GM23338 (cell line): Measurements from ENCODE around the gene TTC9C. TPM values are rescaled to one million over a fixed set of nuclear protein-coding genes. Genes with fewer than 3 reads are reported as not detected.
"Not testable (repeated sequence)": the region's sequence is repeated elsewhere in the genome, so short reads cannot be mapped to it uniquely, and the experiment has no call there.

ENCODE experiments used
- ATAC-seq: fragments of 200-7000 bp; cut with Tn5 transposase; 3 replicates; pipeline ENCODE4 v1.9.1; 2020
- DNase-seq: peaks from one replicate; pipeline ENCODE4 v3.0.0-alpha.2; 2015; ENCODE audit warnings: low spot score
- H2AFZ ChIP-seq: fragments of 200-600 bp; sonication (generic); 2 replicates; pipeline ENCODE4 v1.8.0; 2016; ENCODE audit warnings: antibody characterized with exemption, mild to moderate bottlenecking, moderate library complexity
- H3F3A ChIP-seq: fragments of 200-600 bp; sonication (generic); replicated peaks from 2 replicates; pipeline ENCODE4 v1.8.0; 2017; ENCODE audit warnings: antibody characterized with exemption, mixed run types, low read depth
- H3K27ac ChIP-seq: fragments of 200-600 bp; sonication (generic); 2 replicates; pipeline ENCODE4 v1.6.1; 2016; ENCODE audit warnings: low read depth
- H3K27me3 ChIP-seq: fragments of 200-600 bp; sonication (generic); 2 replicates; pipeline ENCODE4 v1.8.0; 2016; ENCODE audit warnings: mild to moderate bottlenecking, mixed run types, moderate library complexity; ENCODE audit not compliant: insufficient read depth
- H3K36me3 ChIP-seq: fragments of 200-600 bp; sonication (generic); 2 replicates; pipeline ENCODE4 v1.8.0; 2016; ENCODE audit warnings: mild to moderate bottlenecking; ENCODE audit not compliant: insufficient read depth
- H3K4me1 ChIP-seq: fragments of 200-600 bp; sonication (generic); 2 replicates; pipeline ENCODE4 v1.8.0; 2016; ENCODE audit warnings: mild to moderate bottlenecking, moderate library complexity; ENCODE audit not compliant: insufficient read depth
- H3K4me2 ChIP-seq: fragments of 200-600 bp; sonication (generic); 2 replicates; pipeline ENCODE4 v1.7.1; 2017; ENCODE audit warnings: mixed run types
- H3K4me3 ChIP-seq: fragments of 200-600 bp; sonication (generic); 2 replicates; pipeline ENCODE4 v1.6.1; 2016; ENCODE audit warnings: mixed run types
- H3K79me2 ChIP-seq: fragments of 200-600 bp; sonication (generic); replicated peaks from 2 replicates; pipeline ENCODE4 v1.8.0; 2017; ENCODE audit warnings: mild to moderate bottlenecking; ENCODE audit not compliant: insufficient read depth
- H3K9me2 ChIP-seq: fragments of 200-600 bp; sonication (generic); 2 replicates; pipeline ENCODE4 v1.8.0; 2017; ENCODE audit not compliant: insufficient read depth
- H4K20me1 ChIP-seq: fragments of 200-600 bp; sonication (generic); replicated peaks from 2 replicates; pipeline ENCODE4 v1.8.0; 2017; ENCODE audit warnings: mild to moderate bottlenecking; ENCODE audit not compliant: insufficient read depth
- H3K27ac Mint-ChIP-seq: 2 replicates; pipeline ENCODE4 v1.8.0; 2020; ENCODE audit warnings: inconsistent platforms, mild to moderate bottlenecking, moderate library complexity, mixed read lengths
- H3K27me3 Mint-ChIP-seq: 3 replicates; pipeline ENCODE4 v1.8.0; 2022; ENCODE audit warnings: low read depth, mild to moderate bottlenecking, moderate library complexity, mixed read lengths, inconsistent platforms; ENCODE audit not compliant: insufficient read depth, poor library complexity
- H3K36me3 Mint-ChIP-seq: 3 replicates; pipeline ENCODE4 v1.8.0; 2021; ENCODE audit warnings: low read depth, mild to moderate bottlenecking, inconsistent platforms, moderate library complexity, mixed read lengths
- H3K4me1 Mint-ChIP-seq: 3 replicates; pipeline ENCODE4 v1.8.0; 2020; ENCODE audit warnings: mild to moderate bottlenecking, inconsistent platforms, mixed read lengths
- H3K4me3 Mint-ChIP-seq: 3 replicates; pipeline ENCODE4 v1.8.0; 2021; ENCODE audit warnings: moderate library complexity, mild to moderate bottlenecking, inconsistent platforms, mixed read lengths
- H3K9me3 Mint-ChIP-seq: 3 replicates; pipeline ENCODE4 v1.8.0; 2020; ENCODE audit warnings: moderate library complexity, mild to moderate bottlenecking, inconsistent platforms, mixed read lengths
- CREB1 ChIP-seq: fragments of 250-450 bp; sonication (Bioruptor Pico); IDR thresholded peaks from 2 replicates; pipeline ENCODE4 v1.5.0; 2020; ENCODE audit warnings: low read depth, mild to moderate bottlenecking, moderate library complexity
- CTCF ChIP-seq, 2 experiments: fragments of 200-600 bp in 1 of 2; sonication (generic) in 1 of 2; conservative IDR thresholded peaks; 2 replicates each; pipeline versions ENCODE4 v1.5.1 to v1.6.1; 2016 to 2017; ENCODE audit warnings: antibody characterized with exemption in 2 of 2, low read depth in 2 of 2, mild to moderate bottlenecking in 2 of 2, moderate library complexity in 1 of 2
- ETS1 ChIP-seq: IDR thresholded peaks from 2 replicates; pipeline ENCODE4 v1.6.1; 2016; ENCODE audit warnings: antibody characterized with exemption
- EZH2phosphoT487 ChIP-seq: fragments of 200-600 bp; sonication (generic); IDR thresholded peaks from one replicate; pipeline ENCODE4 v1.8.1; 2018; ENCODE audit warnings: antibody characterized with exemption; ENCODE audit not compliant: unreplicated experiment
- JUNB ChIP-seq: IDR thresholded peaks from one replicate; pipeline ENCODE4 v1.6.1; 2016; ENCODE audit warnings: antibody characterized with exemption; ENCODE audit not compliant: unreplicated experiment
- POLR2AphosphoS5 ChIP-seq: IDR thresholded peaks from 2 replicates; pipeline ENCODE4 v1.6.1; 2016; ENCODE audit warnings: antibody characterized with exemption, low read depth
- REST ChIP-seq: IDR thresholded peaks from one replicate; pipeline ENCODE4 v1.6.1; 2018; ENCODE audit warnings: antibody characterized with exemption; ENCODE audit not compliant: unreplicated experiment
- ZNF114 ChIP-seq: fragments of 250-450 bp; sonication (Bioruptor Pico); IDR thresholded peaks from 2 replicates; pipeline ENCODE4 v1.5.0; 2020; ENCODE audit warnings: mild to moderate bottlenecking, moderate library complexity
- ZNF331 ChIP-seq: fragments of 250-450 bp; sonication (Bioruptor Pico); IDR thresholded peaks from 2 replicates; pipeline ENCODE4 v1.5.0; 2020; ENCODE audit warnings: low read depth, mild to moderate bottlenecking, moderate library complexity
- polyA plus RNA-seq: library from polyadenylated mRNA; unstranded; fragments of >200 nt; fragmentation: Nextera tagmentation; extraction: Ambion mirVana; gene quantifications from 2 replicates; pipeline ENCODE4 v1.2.1, GENCODE V29; 2016
- total RNA-seq: library from RNA; depleted of rRNA; stranded (reverse); fragments of >200 nt; shearing (Covaris generic); gene quantifications from 2 replicates; pipeline ENCODE4 v1.2.3, GENCODE V29; 2014

The TTC9C gene
- total and polyA plus RNA-seq, 2 experiments from 2014 or later = 27.5 to 42.0 TPM

- peaks cover 53% of the 10 kb centered on the region for H3K79me2 ChIP-seq
- Mint-ChIP-seq H3K4me1 (peaks cover 10% of the 10 kb centered on the region), H3K27me3 (peaks cover 19% of the 10 kb centered on the region), H3K36me3 (peaks cover 61% of the 10 kb centered on the region)
- H3K4me1 ChIP-seq, H3K9me3 Mint-ChIP-seq, H3K4me3 Mint-ChIP-seq, H3K27ac Mint-ChIP-seq, ATAC-seq, H3K9me2 ChIP-seq, H3K27me3 ChIP-seq, H3K4me2 ChIP-seq, H3K4me3 ChIP-seq, DNase-seq, H2AFZ ChIP-seq: not testable (repeated sequence)
- peak overlapping the region; percentile 84 for H3K27ac ChIP-seq
- H3K36me3 ChIP-seq = peaks cover 41% of the 10 kb centered on the region
- peaks cover 43% of the 10 kb centered on the region for H4K20me1 ChIP-seq
- peaks cover 41% of the 10 kb centered on the region for H3F3A ChIP-seq
Observed at GRCh38 chr11:62749931-62750330, 21.6 kb downstream of the TTC9C start.

GRCh38 chr11:62752177-62752785 is 24.0 kb downstream of the TTC9C start:
- no peak overlapping the region for H3K4me3 ChIP-seq
- peaks cover 76% of the 10 kb centered on the region for H3K79me2 ChIP-seq
- no peaks in the 10 kb centered on the region for H3K27me3 ChIP-seq
- no peak overlapping the region for H3K4me2 ChIP-seq
- H3K4me1 ChIP-seq = peaks cover 25% of the 10 kb centered on the region; the same call in 1 of the 2 replicates
- Mint-ChIP-seq H3K9me3 (peaks cover under 1% of the 10 kb centered on the region; the same call in 1 of the 3 replicates), H3K27me3 (peaks cover 19% of the 10 kb centered on the region), H3K36me3 (peaks cover 74% of the 10 kb centered on the region), H3K27ac (no peak overlapping the region), H3K4me3 (no peak overlapping the region), H3K4me1 (peaks cover 19% of the 10 kb centered on the region)
- H2AFZ ChIP-seq = no peak overlapping the region
- DNase-seq (no peak), ATAC-seq (no peak)
- no peaks in the 10 kb centered on the region for H3K9me2 ChIP-seq
- peaks cover 41% of the 10 kb centered on the region for H3K36me3 ChIP-seq
- H3F3A ChIP-seq = peaks cover 44% of the 10 kb centered on the region
- H4K20me1 ChIP-seq = peaks cover 43% of the 10 kb centered on the region
- no peak overlapping the region for H3K27ac ChIP-seq
- TF ChIP-seq JUNB (no peak), EZH2phosphoT487 (no peak), POLR2AphosphoS5 (no peak)

- Histone ChIP-seq H3K36me3 (peaks cover 41% of the 10 kb centered on the region), H3K79me2 (peaks cover 78% of the 10 kb centered on the region), H3K9me2 (no peaks in the 10 kb centered on the region), H2AFZ (no peak overlapping the region), H3K4me3 (peak overlapping the region; percentile 69), H3F3A (peaks cover 41% of the 10 kb centered on the region), H3K27me3 (no peaks in the 10 kb centered on the region), H4K20me1 (peaks cover 43% of the 10 kb centered on the region), H3K27ac (peak overlapping the region; percentile 86; the same call in 1 of the 2 replicates), H3K4me1 (peaks cover 25% of the 10 kb centered on the region; the same call in 1 of the 2 replicates), H3K4me2 (peak overlapping the region; percentile 71)
- peaks cover 2% of the 10 kb centered on the region; the same call in 1 of the 3 replicates for H3K9me3 Mint-ChIP-seq
- H3K4me3 Mint-ChIP-seq = peak overlapping the region; percentile 98
- peaks cover 20% of the 10 kb centered on the region for H3K27me3 Mint-ChIP-seq
- peaks cover 72% of the 10 kb centered on the region for H3K36me3 Mint-ChIP-seq
- ATAC-seq (no peak), DNase-seq (no peak)
- peak overlapping the region; percentile 97 for H3K27ac Mint-ChIP-seq
- TF ChIP-seq EZH2phosphoT487 (no peak), ETS1 (no peak), CREB1 (CRISPR knock-in tag) (no peak), CTCF (conservative IDR thresholded peaks at IDR 0.05; ENCODE audit: low read depth in 2 of 2) (no peak), JUNB (no peak), REST (no peak), ZNF331 (CRISPR knock-in tag) (no peak), ZNF114 (CRISPR knock-in tag) (no peak)
- peaks cover 22% of the 10 kb centered on the region for H3K4me1 Mint-ChIP-seq
Observed at GRCh38 chr11:62752994-62753735, 24.9 kb downstream of the TTC9C start.
